OCI-LY3 (cell line): ENCODE results near the gene SLCO2A1.

ENCODE experiments used
- EZH2phosphoT487 ChIP-seq: fragments of 200-600 bp; shearing (Covaris generic); IDR thresholded peaks from 2 replicates; pipeline ENCODE4 v1.6.1; 2018; ENCODE audit warnings: antibody characterized with exemption, mixed run types, low read depth
- TF ChIP-seq, protein P1 (sequence below): fragments of 200-600, 300-600 bp; sonication (generic); IDR thresholded peaks from 2 replicates; pipeline ENCODE4 v1.5.1; 2014; ENCODE audit warnings: antibody characterized with exemption, low read length, low read depth

DNA sequence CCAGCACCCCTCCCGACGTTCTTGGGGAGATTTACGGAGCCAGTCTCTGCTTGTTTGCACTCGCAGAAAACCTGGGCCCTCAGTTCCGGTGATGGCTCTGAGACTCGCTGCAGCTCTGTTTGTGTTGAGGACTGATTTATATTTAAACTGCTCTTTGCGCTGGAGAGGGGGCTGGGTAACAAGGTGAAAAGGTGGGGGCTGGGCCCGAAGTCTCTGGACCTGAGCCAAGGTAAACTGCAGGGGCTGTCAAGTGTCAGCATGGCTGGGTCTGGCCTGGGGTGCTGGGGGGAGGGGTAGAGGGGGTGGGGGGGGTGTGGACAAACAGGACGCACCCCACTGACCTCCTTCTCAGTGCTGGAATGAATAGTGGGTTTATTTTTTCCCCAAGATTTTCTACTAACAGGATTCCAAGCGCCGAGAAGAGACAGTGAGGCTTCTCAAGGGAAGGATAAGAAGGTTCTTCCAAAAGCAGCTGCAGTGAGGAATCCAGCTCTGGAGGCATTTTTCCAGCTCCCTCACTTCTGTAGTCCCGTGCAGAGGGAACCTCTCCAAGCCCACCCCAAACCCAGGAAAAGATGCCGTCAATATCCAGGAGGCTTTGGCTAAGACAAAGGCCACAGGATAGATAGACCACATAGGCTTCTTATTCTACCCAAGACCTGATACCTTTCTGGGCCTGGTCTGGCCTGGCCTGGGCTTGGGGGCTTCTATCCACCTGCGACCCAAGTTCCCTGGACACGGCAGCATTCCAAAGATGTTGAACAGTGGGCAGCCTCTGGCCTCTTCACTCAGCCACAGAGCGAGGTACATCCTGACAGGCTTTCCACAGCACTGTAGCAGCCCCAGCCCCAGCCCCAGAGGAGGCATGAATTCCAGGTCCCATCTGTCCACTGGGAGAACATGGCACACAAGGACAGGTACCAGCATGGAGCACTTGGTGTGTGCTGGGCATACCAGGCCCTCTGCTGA lies 938 bp upstream of the SLCO2A1 start:
- TF ChIP-seq, protein P1, sequence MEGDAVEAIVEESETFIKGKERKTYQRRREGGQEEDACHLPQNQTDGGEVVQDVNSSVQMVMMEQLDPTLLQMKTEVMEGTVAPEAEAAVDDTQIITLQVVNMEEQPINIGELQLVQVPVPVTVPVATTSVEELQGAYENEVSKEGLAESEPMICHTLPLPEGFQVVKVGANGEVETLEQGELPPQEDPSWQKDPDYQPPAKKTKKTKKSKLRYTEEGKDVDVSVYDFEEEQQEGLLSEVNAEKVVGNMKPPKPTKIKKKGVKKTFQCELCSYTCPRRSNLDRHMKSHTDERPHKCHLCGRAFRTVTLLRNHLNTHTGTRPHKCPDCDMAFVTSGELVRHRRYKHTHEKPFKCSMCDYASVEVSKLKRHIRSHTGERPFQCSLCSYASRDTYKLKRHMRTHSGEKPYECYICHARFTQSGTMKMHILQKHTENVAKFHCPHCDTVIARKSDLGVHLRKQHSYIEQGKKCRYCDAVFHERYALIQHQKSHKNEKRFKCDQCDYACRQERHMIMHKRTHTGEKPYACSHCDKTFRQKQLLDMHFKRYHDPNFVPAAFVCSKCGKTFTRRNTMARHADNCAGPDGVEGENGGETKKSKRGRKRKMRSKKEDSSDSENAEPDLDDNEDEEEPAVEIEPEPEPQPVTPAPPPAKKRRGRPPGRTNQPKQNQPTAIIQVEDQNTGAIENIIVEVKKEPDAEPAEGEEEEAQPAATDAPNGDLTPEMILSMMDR = no peak
- TF ChIP-seq EZH2phosphoT487 = no peak
